HEK293 (cell line): ENCODE data around the gene THAP7.

Source experiments
- CTCF ChIA-PET: fragments of 350-600 bp; formaldehyde crosslinking; extraction: SDS; loops from one replicate; lab custom pipeline; 2021; ENCODE audit warnings: antibody characterized with exemption; lab: Yijun Ruan, JAX
- POLR2A ChIA-PET: fragments of 300-600 bp; formaldehyde crosslinking; extraction: SDS; loops from one replicate; lab custom pipeline; 2020; ENCODE audit warnings: antibody characterized with exemption, inconsistent platforms; lab: Yijun Ruan, JAX
- H3K27ac ChIP-seq: fragments of 200-500 bp; sonication (Bioruptor generic); 2 replicates; pipeline ENCODE4 v1.5.1; 2014; ENCODE audit warnings: low read depth, low read length, control low read depth, inconsistent platforms; ENCODE audit errors: extremely low read depth
- H3K36me3 ChIP-seq, 2 experiments: fragments of 200-500 bp in 1 of 2; sonication (Bioruptor generic) in 1 of 2; 1 replicate in 1 of 2; 2 replicates in 1 of 2; pipeline ENCODE4 v1.5.1; 2014 to 2017; ENCODE audit warnings: inconsistent platforms in 2 of 2, low read length in 2 of 2; ENCODE audit not compliant: control insufficient read depth in 2 of 2, insufficient read depth in 1 of 2
- H3K4me1 ChIP-seq: fragments of 200-500 bp; sonication (Bioruptor generic); 2 replicates; pipeline ENCODE4 v1.5.1; 2014; ENCODE audit warnings: mild to moderate bottlenecking, low read length, inconsistent platforms; ENCODE audit not compliant: control insufficient read depth, insufficient read depth
- H3K4me3 ChIP-seq: 2 replicates; pipeline ENCODE4 v1.5.1; 2011; ENCODE audit warnings: low read depth, mild to moderate bottlenecking, control low read depth, low read length, moderate library complexity
- H3K9me3 ChIP-seq: fragments of 200-500 bp; sonication (Bioruptor generic); 2 replicates; pipeline ENCODE4 v1.5.1; 2014; ENCODE audit warnings: low read depth, low read length, inconsistent platforms; ENCODE audit not compliant: control insufficient read depth, insufficient read depth
- REST ChIP-seq: fragments of 450-650 bp; formaldehyde crosslinking; IDR thresholded peaks from 2 replicates; pipeline ENCODE4 v1.5.1; 2016; ENCODE audit warnings: missing biosample characterization, missing genetic modification characterization
- YY1 ChIP-seq: fragments of 450-650 bp; formaldehyde crosslinking; IDR thresholded peaks from 2 replicates; pipeline ENCODE4 v1.5.1; 2018; ENCODE audit warnings: missing biosample characterization, missing genetic modification characterization
- ZBTB11 ChIP-seq: fragments of 450-650 bp; formaldehyde crosslinking; conservative IDR thresholded peaks from 2 replicates; pipeline ENCODE4 v1.5.1; 2016; ENCODE audit warnings: low read depth, missing biosample characterization, missing genetic modification characterization
- ZBTB49 ChIP-seq: fragments of 450-650 bp; formaldehyde crosslinking; IDR thresholded peaks from 2 replicates; pipeline ENCODE4 v1.5.1; 2016; ENCODE audit warnings: missing biosample characterization, missing genetic modification characterization, low read depth
- ZNF138 ChIP-seq: fragments of 450-650 bp; formaldehyde crosslinking; IDR thresholded peaks from 2 replicates; pipeline ENCODE4 v1.5.1; 2016; ENCODE audit warnings: missing biosample characterization, missing genetic modification characterization, borderline replicate concordance
- ZNF140 ChIP-seq: fragments of 450-650 bp; formaldehyde crosslinking; IDR thresholded peaks from 2 replicates; pipeline ENCODE4 v1.5.1; 2016; ENCODE audit warnings: missing biosample characterization, missing genetic modification characterization
- ZNF560 ChIP-seq: fragments of 450-650 bp; formaldehyde crosslinking; IDR thresholded peaks from 2 replicates; pipeline ENCODE4 v1.5.1; 2017; ENCODE audit warnings: missing biosample characterization, missing genetic modification characterization, borderline replicate concordance
- ZNF791 ChIP-seq: fragments of 450-650 bp; formaldehyde crosslinking; IDR thresholded peaks from 2 replicates; pipeline ENCODE4 v1.5.1; 2016; ENCODE audit warnings: missing biosample characterization, missing genetic modification characterization
- TF ChIP-seq, protein P1 (sequence below): fragments of 450-650 bp; formaldehyde crosslinking; IDR thresholded peaks from 2 replicates; pipeline ENCODE4 v1.5.1; 2017; ENCODE audit warnings: missing biosample characterization, missing genetic modification characterization
- TF ChIP-seq, protein P2 (sequence below): fragments of 450-650 bp; formaldehyde crosslinking; IDR thresholded peaks from 2 replicates; pipeline ENCODE4 v1.5.1; 2016; ENCODE audit warnings: missing biosample characterization, missing genetic modification characterization
- TF ChIP-seq, protein P3 (sequence below): sonication (generic); formaldehyde crosslinking; IDR thresholded peaks from 2 replicates; pipeline ENCODE4 v1.8.1; 2022; ENCODE audit warnings: mild to moderate bottlenecking, moderate library complexity, missing genetic modification reagents
- TF ChIP-seq, protein P4 (sequence below): fragments of 450-650 bp; formaldehyde crosslinking; optimal IDR thresholded peaks from 2 replicates; pipeline ENCODE3; 2016; ENCODE audit warnings: missing biosample characterization, mild to moderate bottlenecking, missing genetic modification characterization

The THAP7 gene

DNA sequence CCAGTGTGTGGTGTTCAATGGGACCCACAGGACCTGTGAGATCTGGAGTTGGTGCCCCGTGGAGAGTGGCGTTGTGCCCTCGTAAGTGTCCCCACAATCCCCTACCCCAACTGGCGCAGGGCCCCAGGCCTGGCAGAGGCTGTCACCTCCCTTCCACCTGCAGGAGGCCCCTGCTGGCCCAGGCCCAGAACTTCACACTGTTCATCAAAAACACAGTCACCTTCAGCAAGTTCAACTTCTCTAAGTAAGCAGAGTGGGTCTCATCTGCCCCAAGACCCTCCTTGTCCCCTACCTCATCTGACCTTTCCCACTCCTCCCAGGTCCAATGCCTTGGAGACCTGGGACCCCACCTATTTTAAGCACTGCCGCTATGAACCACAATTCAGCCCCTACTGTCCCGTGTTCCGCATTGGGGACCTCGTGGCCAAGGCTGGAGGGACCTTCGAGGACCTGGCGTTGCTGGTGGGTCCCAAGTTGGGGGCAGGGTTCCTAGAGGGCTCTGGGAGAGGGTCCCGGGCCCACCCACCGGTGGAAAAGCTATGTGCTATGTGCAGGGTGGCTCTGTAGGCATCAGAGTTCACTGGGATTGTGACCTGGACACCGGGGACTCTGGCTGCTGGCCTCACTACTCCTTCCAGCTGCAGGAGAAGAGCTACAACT lies 21.2 kb upstream of the THAP7 start:
- CTCF ChIA-PET: interaction anchor here (0.6 kb wide), 1 partner anchor 10 kb away, joined by 5 read pairs; no protein-coding TSS in a partner anchor

DNA sequence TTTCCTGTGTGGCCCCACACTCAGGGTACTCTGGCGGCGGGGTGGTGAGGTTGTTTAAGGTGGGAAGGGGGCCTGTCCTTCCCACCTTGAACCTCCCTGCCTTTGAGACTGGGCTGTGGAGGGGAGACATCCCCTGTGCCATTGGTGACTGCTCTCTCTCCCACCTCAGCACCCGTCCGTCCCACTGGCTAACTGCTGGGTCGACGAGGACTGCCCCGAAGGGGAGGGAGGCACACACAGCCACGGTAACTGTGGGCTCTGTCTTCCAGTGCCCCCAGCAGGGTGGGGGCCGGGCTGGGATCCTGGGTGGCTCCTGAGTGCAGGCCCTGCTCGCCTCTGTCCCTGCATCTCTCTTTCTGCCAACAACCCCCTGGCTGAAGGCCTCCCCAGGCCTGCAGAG lies 20.6 kb upstream of the THAP7 start:
- no peaks in the 10 kb centered on the region for H3K9me3 ChIP-seq
- H3K27ac ChIP-seq: no peak overlapping the region
- CTCF ChIA-PET: interaction anchor here (1.6 to 2.0 kb wide), 3 partner anchors 16 to 80 kb away, joined by 6 to 10 read pairs (median 6); no protein-coding TSS in a partner anchor
- H3K4me1 ChIP-seq: no peaks in the 10 kb centered on the region
- H3K4me3 ChIP-seq: no peak overlapping the region
- POLR2A ChIA-PET: no interaction called here
- H3K36me3 ChIP-seq: no peaks in the 10 kb centered on the region
- TF ChIP-seq, protein P1, sequence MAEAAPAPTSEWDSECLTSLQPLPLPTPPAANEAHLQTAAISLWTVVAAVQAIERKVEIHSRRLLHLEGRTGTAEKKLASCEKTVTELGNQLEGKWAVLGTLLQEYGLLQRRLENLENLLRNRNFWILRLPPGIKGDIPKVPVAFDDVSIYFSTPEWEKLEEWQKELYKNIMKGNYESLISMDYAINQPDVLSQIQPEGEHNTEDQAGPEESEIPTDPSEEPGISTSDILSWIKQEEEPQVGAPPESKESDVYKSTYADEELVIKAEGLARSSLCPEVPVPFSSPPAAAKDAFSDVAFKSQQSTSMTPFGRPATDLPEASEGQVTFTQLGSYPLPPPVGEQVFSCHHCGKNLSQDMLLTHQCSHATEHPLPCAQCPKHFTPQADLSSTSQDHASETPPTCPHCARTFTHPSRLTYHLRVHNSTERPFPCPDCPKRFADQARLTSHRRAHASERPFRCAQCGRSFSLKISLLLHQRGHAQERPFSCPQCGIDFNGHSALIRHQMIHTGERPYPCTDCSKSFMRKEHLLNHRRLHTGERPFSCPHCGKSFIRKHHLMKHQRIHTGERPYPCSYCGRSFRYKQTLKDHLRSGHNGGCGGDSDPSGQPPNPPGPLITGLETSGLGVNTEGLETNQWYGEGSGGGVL (tag by site-specific recombination): no peak
- TF ChIP-seq YY1 (tag by site-specific recombination) (no peak), REST (tag by site-specific recombination) (no peak)
- TF ChIP-seq, protein P2, sequence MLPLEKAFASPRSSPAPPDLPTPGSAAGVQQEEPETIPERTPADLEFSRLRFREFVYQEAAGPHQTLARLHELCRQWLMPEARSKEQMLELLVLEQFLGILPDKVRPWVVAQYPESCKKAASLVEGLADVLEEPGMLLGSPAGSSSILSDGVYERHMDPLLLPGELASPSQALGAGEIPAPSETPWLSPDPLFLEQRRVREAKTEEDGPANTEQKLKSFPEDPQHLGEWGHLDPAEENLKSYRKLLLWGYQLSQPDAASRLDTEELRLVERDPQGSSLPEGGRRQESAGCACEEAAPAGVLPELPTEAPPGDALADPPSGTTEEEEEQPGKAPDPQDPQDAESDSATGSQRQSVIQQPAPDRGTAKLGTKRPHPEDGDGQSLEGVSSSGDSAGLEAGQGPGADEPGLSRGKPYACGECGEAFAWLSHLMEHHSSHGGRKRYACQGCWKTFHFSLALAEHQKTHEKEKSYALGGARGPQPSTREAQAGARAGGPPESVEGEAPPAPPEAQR (tag by site-specific recombination): no peak

More for the DNA sequence above, 21.2 kb upstream of the THAP7 start:
- no peak overlapping the region for H3K4me3 ChIP-seq
- H3K36me3 ChIP-seq: no peaks in the 10 kb centered on the region
- no peak overlapping the region for H3K27ac ChIP-seq
- POLR2A ChIA-PET: no interaction called here
- H3K9me3 ChIP-seq: no peaks in the 10 kb centered on the region
- no peaks in the 10 kb centered on the region for H3K4me1 ChIP-seq
- no peak for TF ChIP-seq ZBTB49 (tag by site-specific recombination)
- TF ChIP-seq, protein P3, sequence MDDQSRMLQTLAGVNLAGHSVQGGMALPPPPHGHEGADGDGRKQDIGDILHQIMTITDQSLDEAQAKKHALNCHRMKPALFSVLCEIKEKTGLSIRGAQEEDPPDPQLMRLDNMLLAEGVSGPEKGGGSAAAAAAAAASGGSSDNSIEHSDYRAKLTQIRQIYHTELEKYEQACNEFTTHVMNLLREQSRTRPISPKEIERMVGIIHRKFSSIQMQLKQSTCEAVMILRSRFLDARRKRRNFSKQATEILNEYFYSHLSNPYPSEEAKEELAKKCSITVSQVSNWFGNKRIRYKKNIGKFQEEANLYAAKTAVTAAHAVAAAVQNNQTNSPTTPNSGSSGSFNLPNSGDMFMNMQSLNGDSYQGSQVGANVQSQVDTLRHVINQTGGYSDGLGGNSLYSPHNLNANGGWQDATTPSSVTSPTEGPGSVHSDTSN: no peak
- no peak for TF ChIP-seq ZNF140 (tag by site-specific recombination)
- TF ChIP-seq ZNF791 (tag by site-specific recombination): no peak
- TF ChIP-seq, protein P4, sequence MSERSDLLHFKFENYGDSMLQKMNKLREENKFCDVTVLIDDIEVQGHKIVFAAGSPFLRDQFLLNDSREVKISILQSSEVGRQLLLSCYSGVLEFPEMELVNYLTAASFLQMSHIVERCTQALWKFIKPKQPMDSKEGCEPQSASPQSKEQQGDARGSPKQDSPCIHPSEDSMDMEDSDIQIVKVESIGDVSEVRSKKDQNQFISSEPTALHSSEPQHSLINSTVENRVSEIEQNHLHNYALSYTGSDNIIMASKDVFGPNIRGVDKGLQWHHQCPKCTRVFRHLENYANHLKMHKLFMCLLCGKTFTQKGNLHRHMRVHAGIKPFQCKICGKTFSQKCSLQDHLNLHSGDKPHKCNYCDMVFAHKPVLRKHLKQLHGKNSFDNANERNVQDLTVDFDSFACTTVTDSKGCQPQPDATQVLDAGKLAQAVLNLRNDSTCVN (tag by site-specific recombination): no peak
- TF ChIP-seq ZNF138 (tag by site-specific recombination): no peak
- TF ChIP-seq ZNF560 (tag by site-specific recombination): no peak
- TF ChIP-seq ZBTB11 (tag by site-specific recombination): no peak
